NOMO-1 treated with DMSO at 0.1 percent for 48 hours (cell line): ENCODE measurements around the gene ABHD11.
A peak's percentile ranks its signal among the peaks of the same experiment; 100 is the strongest.

ENCODE experiments used
- DNase-seq: peaks from one replicate; lab custom pipeline; 2025; ENCODE audit not compliant: unreplicated experiment; lab: John Stamatoyannopoulos, UW

Gene ABHD11

GRCh38 chr7:73701357-73701995 is 37.1 kb downstream of the ABHD11 start:
- DNase-seq: peak; percentile 50

GRCh38 chr7:73700581-73701134 is 37.9 kb downstream of the ABHD11 start:
- DNase-seq: no peak

- no peak for DNase-seq
Measured at GRCh38 chr7:73700069-73700423, 38.6 kb downstream of the ABHD11 start.

- DNase-seq: no peak
Measured at GRCh38 chr7:73699370-73700068, 39.1 kb downstream of the ABHD11 start.

- no peak for DNase-seq
Measured at GRCh38 chr7:73698410-73698809, 40.2 kb downstream of the ABHD11 start.

- no peak for DNase-seq
Measured at GRCh38 chr7:73696372-73696771, 42.2 kb downstream of the ABHD11 start.

GRCh38 chr7:73690646-73691045 is 48.0 kb downstream of the ABHD11 start:
- DNase-seq: no peak

- DNase-seq: no peak
Measured at GRCh38 chr7:73688288-73688687, 50.3 kb downstream of the ABHD11 start.
